ENCODE measurements around the gene HIVEP3.

HIVEP3 gene

GRCh38 chr1:41621791-41622190 lies 296.9 kb downstream of the HIVEP3 start:
- Histone ChIP-seq H3K36me3 (ENCODE audit: insufficient read depth, low read length) (peaks cover 3% of the 10 kb centered on the region; the same call in 1 of the 2 replicates), H3K4me2 (ENCODE audit: low read length) (peak overlapping the region; percentile 74; the same call in 1 of the 2 replicates), H4K20me1 (ENCODE audit: insufficient read depth, low read length) (no peaks in the 10 kb centered on the region), H3K27ac (ENCODE audit: low read depth, low read length, poor library complexity, severe bottlenecking) (no peak overlapping the region), H3K27me3 (ENCODE audit: insufficient read depth, low read length) (no peaks in the 10 kb centered on the region), H3K4me3 (ENCODE audit: low read depth, low read length, poor library complexity, severe bottlenecking) (peak overlapping the region; percentile 48), H3F3A (ENCODE audit: insufficient read depth, low read length) (no peaks in the 10 kb centered on the region), H3K9me2 (ENCODE audit: low read depth, low read length) (no peaks in the 10 kb centered on the region), H3K4me1 (ENCODE audit: insufficient read depth, low read length, severe bottlenecking) (peaks cover 63% of the 10 kb centered on the region), H3K9ac (ENCODE audit: low read length) (no peak overlapping the region), H2AFZ (ENCODE audit: low read length) (no peak overlapping the region), H3K79me2 (ENCODE audit: insufficient read depth, low read length) (no peaks in the 10 kb centered on the region), H3K9me3 (ENCODE audit: low read length) (no peaks in the 10 kb centered on the region)
- TF ChIP-seq CTCF (IDR thresholded peaks at IDR 0.05; ENCODE audit: low read length) (no peak), EZH2 (IDR thresholded peaks at IDR 0.05; ENCODE audit: borderline replicate concordance, low read length) (no peak)

- Histone ChIP-seq H3K27me3 (ENCODE audit: insufficient read depth, low read length) (no peaks in the 10 kb centered on the region), H3K9me2 (ENCODE audit: low read depth, low read length) (no peaks in the 10 kb centered on the region), H3K36me3 (ENCODE audit: insufficient read depth, low read length) (no peaks in the 10 kb centered on the region), H3K79me2 (ENCODE audit: insufficient read depth, low read length) (no peaks in the 10 kb centered on the region), H3K4me3 (ENCODE audit: low read depth, low read length, poor library complexity, severe bottlenecking) (no peak overlapping the region), H3K27ac (ENCODE audit: low read depth, low read length, poor library complexity, severe bottlenecking) (no peak overlapping the region), H3K4me1 (ENCODE audit: insufficient read depth, low read length, severe bottlenecking) (peaks cover 58% of the 10 kb centered on the region), H4K20me1 (ENCODE audit: insufficient read depth, low read length) (no peaks in the 10 kb centered on the region), H3K4me2 (ENCODE audit: low read length) (no peak overlapping the region), H2AFZ (ENCODE audit: low read length) (no peak overlapping the region), H3F3A (ENCODE audit: insufficient read depth, low read length) (no peaks in the 10 kb centered on the region), H3K9ac (ENCODE audit: low read length) (no peak overlapping the region), H3K9me3 (ENCODE audit: low read length) (no peaks in the 10 kb centered on the region)
- TF ChIP-seq EZH2 (IDR thresholded peaks at IDR 0.05; ENCODE audit: borderline replicate concordance, low read length) = no peak
- TF ChIP-seq CTCF (IDR thresholded peaks at IDR 0.05; ENCODE audit: low read length) = no peak
Observed at GRCh38 chr1:41621256-41621655, 297.5 kb downstream of the HIVEP3 start.

GRCh38 chr1:41620365-41621169 lies 298.2 kb downstream of the HIVEP3 start:
- H3K4me1 ChIP-seq (ENCODE audit: insufficient read depth, low read length, severe bottlenecking) = peaks cover 54% of the 10 kb centered on the region
- H3K4me2 ChIP-seq (ENCODE audit: low read length) = peak overlapping the region; percentile 1; the same call in 1 of the 2 replicates
- TF ChIP-seq CTCF (IDR thresholded peaks at IDR 0.05; ENCODE audit: low read length) (no peak), EZH2 (IDR thresholded peaks at IDR 0.05; ENCODE audit: borderline replicate concordance, low read length) (no peak)
- no peaks in the 10 kb centered on the region for H3K36me3 ChIP-seq (ENCODE audit: insufficient read depth, low read length)
- no peaks in the 10 kb centered on the region for H4K20me1 ChIP-seq (ENCODE audit: insufficient read depth, low read length)
- no peaks in the 10 kb centered on the region for H3F3A ChIP-seq (ENCODE audit: insufficient read depth, low read length)
- H3K9ac ChIP-seq (ENCODE audit: low read length) = peak overlapping the region; percentile 7; the same call in 1 of the 2 replicates
- H3K79me2 ChIP-seq (ENCODE audit: insufficient read depth, low read length) = no peaks in the 10 kb centered on the region
- H3K9me2 ChIP-seq (ENCODE audit: low read depth, low read length) = no peaks in the 10 kb centered on the region
- H3K27ac ChIP-seq (ENCODE audit: low read depth, low read length, poor library complexity, severe bottlenecking) = peak overlapping the region; percentile 26
- no peaks in the 10 kb centered on the region for H3K9me3 ChIP-seq (ENCODE audit: low read length)
- no peak overlapping the region for H3K4me3 ChIP-seq (ENCODE audit: low read depth, low read length, poor library complexity, severe bottlenecking)
- no peak overlapping the region for H2AFZ ChIP-seq (ENCODE audit: low read length)
- no peaks in the 10 kb centered on the region for H3K27me3 ChIP-seq (ENCODE audit: insufficient read depth, low read length)

All from OCI-LY1 (cell line).